ENCODE data around the gene MAGEB17. TPM values are rescaled to one million over a fixed set of nuclear protein-coding genes. Genes with fewer than 3 reads are reported as not detected.

The MAGEB17 gene
- total and polyA plus RNA-seq, 2 of the 8 experiments (the other 6 are each of a cell fraction or from before 2014, with no cell fraction given), result 0.48 to 1.1 TPM

DNA sequence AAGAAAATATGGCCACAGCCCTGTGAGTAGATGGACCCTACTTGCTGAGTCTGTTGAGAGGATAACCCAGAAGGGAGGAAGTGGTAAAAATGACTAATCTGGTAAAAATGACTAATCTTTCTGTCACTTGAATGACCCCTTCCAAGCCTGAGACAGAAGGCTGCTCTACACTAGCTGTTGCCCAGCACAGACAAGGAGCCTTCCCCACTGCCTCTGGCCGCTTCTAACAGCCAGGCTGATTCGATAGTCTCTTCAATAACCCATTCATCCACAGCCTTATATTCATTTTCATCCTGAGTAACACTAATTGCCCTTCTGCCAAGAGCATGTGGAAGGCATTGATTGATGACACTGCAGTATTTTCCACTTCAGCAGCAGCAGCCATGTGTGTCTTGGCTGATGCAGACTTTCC is 18.4 kb downstream of the MAGEB17 start:
- Histone ChIP-seq H2BK20ac (ENCODE audit: low read length) (peak overlapping the region; percentile 28; the same call in 1 of the 2 replicates), H2AK5ac (ENCODE audit: low read depth, low read length) (peak overlapping the region; percentile 83; the same call in 1 of the 2 replicates)
- POLR2A ChIA-PET (ENCODE audit: partially characterized antibody), result interaction anchor here (1.2 kb wide), 1 partner anchor 11 kb away, joined by 4 read pairs; no protein-coding TSS in a partner anchor
- TF ChIP-seq TAF1 (IDR thresholded peaks at IDR 0.05; ENCODE audit: low read depth, low read length) (no peak), FOSL1 (IDR thresholded peaks at IDR 0.05; ENCODE audit: insufficient read depth, low read depth, low read length) (no peak), CREB1 (IDR thresholded peaks at IDR 0.05) (no peak), NRF1 (IDR thresholded peaks at IDR 0.05; ENCODE audit: low read depth, low read length) (no peak), PHF8 (conservative IDR thresholded peaks at IDR 0.05; ENCODE audit: low read depth, low read length) (no peak), NANOG (IDR thresholded peaks at IDR 0.05; ENCODE audit: insufficient read depth, low read depth, low read length, poor library complexity, severe bottlenecking) (no peak), TAF7 (optimal IDR thresholded peaks at IDR 0.05; ENCODE audit: borderline replicate concordance, low read depth, low read length) (no peak)
- TF ChIP-seq, protein P1, sequence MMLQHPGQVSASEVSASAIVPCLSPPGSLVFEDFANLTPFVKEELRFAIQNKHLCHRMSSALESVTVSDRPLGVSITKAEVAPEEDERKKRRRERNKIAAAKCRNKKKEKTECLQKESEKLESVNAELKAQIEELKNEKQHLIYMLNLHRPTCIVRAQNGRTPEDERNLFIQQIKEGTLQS (IDR thresholded peaks at IDR 0.05; ENCODE audit: insufficient read depth, low read depth, low read length), result no peak

More for the DNA sequence above, 18.4 kb downstream of the MAGEB17 start:
- Histone ChIP-seq H3K4me1 (replicated peaks in 1 of 4; ENCODE audit: control insufficient read depth in 3 of 4, insufficient read depth in 4 of 4, low read length in 3 of 4) (peaks cover 2 to 16% (median 12%) of the 10 kb centered on the region in 4 experiments; a peak in 5 of 7 replicates), H4K91ac (replicated peaks; ENCODE audit: insufficient read length, low read length) (peak overlapping the region; percentile 95), H3K14ac (ENCODE audit: insufficient read length) (peak overlapping the region; percentile 77), H2BK15ac (ENCODE audit: low read length) (no peak overlapping the region), H4K5ac (ENCODE audit: insufficient read length, low read depth, low read length) (peak overlapping the region; percentile 93), H3K27ac (ENCODE audit: low read depth, low read length) (peak overlapping the region; percentile 19; the same call in 1 of the 2 replicates), H2AFZ (ENCODE audit: low read length) (no peak overlapping the region), H3K4ac (replicated peaks; ENCODE audit: insufficient read length, low read depth, low read length) (peak overlapping the region; percentile 82), H2BK120ac (replicated peaks; ENCODE audit: low read depth, low read length) (peak overlapping the region; percentile 88), H3K4me3 (ENCODE audit: extremely low read depth in 1 of 4, insufficient read depth in 2 of 4, low read depth in 3 of 4, low read length in 4 of 4) (no peak overlapping the region), H3K4me2 (ENCODE audit: insufficient read depth in 1 of 2, low read depth in 2 of 2, low read length in 2 of 2) (no peak overlapping the region; a peak in 2 of 4 replicates), H3K56ac (replicated peaks; ENCODE audit: insufficient read length, low read depth, low read length) (no peak overlapping the region), H3K27me3 (replicated peaks in 1 of 4; ENCODE audit: control insufficient read depth in 3 of 4, extremely low read depth in 1 of 4, insufficient read depth in 3 of 4, low read length in 3 of 4) (no peaks in the 10 kb centered on the region), H2BK5ac (ENCODE audit: low read depth, low read length) (peak overlapping the region; percentile 93; the same call in 1 of the 2 replicates), H4K20me1 (replicated peaks in 1 of 2; ENCODE audit: control insufficient read depth in 1 of 2, insufficient read depth in 2 of 2, low read length in 2 of 2) (no peaks in the 10 kb centered on the region), H3K79me2 (ENCODE audit: control insufficient read depth in 1 of 2, insufficient read depth in 2 of 2, low read length in 2 of 2) (no peaks in the 10 kb centered on the region), H2BK12ac (ENCODE audit: low read depth, low read length) (peak overlapping the region; percentile 92), H3K36me3 (ENCODE audit: control insufficient read depth in 2 of 4, insufficient read depth in 4 of 4, low read length in 3 of 4) (no peaks in the 10 kb centered on the region), H3K23ac (ENCODE audit: insufficient read length) (no peak overlapping the region), H3K9ac (replicated peaks in 1 of 4; ENCODE audit: extremely low read depth in 1 of 4, low read depth in 3 of 4, low read length in 3 of 4) (no peak overlapping the region), H3K18ac (ENCODE audit: extremely low read depth, low read length) (peak overlapping the region; percentile 80), H4K8ac (ENCODE audit: extremely low read depth, insufficient read depth, low read length) (no peak overlapping the region), H3K79me1 (ENCODE audit: low read depth, low read length) (no peaks in the 10 kb centered on the region), H3K9me3 (ENCODE audit: insufficient read depth in 2 of 2, low read depth in 1 of 2, low read length in 1 of 2) (no peaks in the 10 kb centered on the region), H3K23me2 (ENCODE audit: low read depth, low read length) (no peaks in the 10 kb centered on the region)
- FAIRE-seq (peak; percentile 42), DNase-seq (ENCODE audit: low read depth in 1 of 2, low spot score in 2 of 2) (no peak)
- WGBS, 2 experiments (ENCODE audit: extremely low coverage in 1 of 2, insufficient coverage in 1 of 2, insufficient read length in 1 of 2, insufficient replicate concordance in 2 of 2, low coverage in 1 of 2, low lambda C conversion rate in 2 of 2, missing lambda C conversion rate in 1 of 2), result 85% methylated on average over 2 of the region's 2 CpGs; no CpG with 5 or more reads in 1 of the 2 experiments
- CTCF ChIA-PET (ENCODE audit: partially characterized antibody), result interaction anchor here (0.6 to 1.1 kb wide), 2 partner anchors 54 to 255 kb away, joined by 3 read pairs; no protein-coding TSS in a partner anchor
